Fibroblast of lung (primary cell): ENCODE data around the gene FLT3LG.

ENCODE experiments used
- CTCF ChIP-seq, 2 donors: IDR thresholded peaks in 1 of 2; conservative IDR thresholded peaks in 1 of 2; 1 replicate in 1 of 2; 2 replicates in 1 of 2; pipeline ENCODE4 v1.5.1; 2011 to 2012; ENCODE audit warnings: low read length in 2 of 2, control low read depth in 1 of 2, inconsistent platforms in 1 of 2, low read depth in 1 of 2, mild to moderate bottlenecking in 1 of 2
- EZH2 ChIP-seq: IDR thresholded peaks from 2 replicates; pipeline ENCODE4 v1.5.1; 2012; ENCODE audit warnings: low read length, control low read depth, mild to moderate bottlenecking; ENCODE audit errors: missing control alignments

GRCh38 chr19:49456326-49456725 is 17.7 kb upstream of the FLT3LG start:
- TF ChIP-seq EZH2 (no peak), CTCF (conservative IDR thresholded peaks at IDR 0.05 in 1 of 2, IDR thresholded peaks at IDR 0.05 in 1 of 2; ENCODE audit: low read depth in 1 of 2, low read length in 2 of 2) (no peak)
